GM18907 (cell line): Measurements from ENCODE around the gene PPCDC.
A peak's percentile ranks its signal among the peaks of the same experiment; 100 is the strongest.

Source experiments
- ATAC-seq: cut with Tn5 transposase; IDR thresholded peaks from one replicate; pipeline ENCODE4 v1.9.1; 2021; ENCODE audit warnings: mild to moderate bottlenecking, moderate library complexity; ENCODE audit not compliant: unreplicated experiment

Gene PPCDC

GRCh38 chr15:75043509-75044257, 20.3 kb downstream of the PPCDC start:
- peak; percentile 39 for ATAC-seq

- no peak for ATAC-seq
Observed at GRCh38 chr15:75044258-75044878, 21.0 kb downstream of the PPCDC start.

GRCh38 chr15:75045332-75046015, 22.1 kb downstream of the PPCDC start:
- ATAC-seq = no peak

- no peak for ATAC-seq
Observed at GRCh38 chr15:75048394-75048793, 25.0 kb downstream of the PPCDC start.

GRCh38 chr15:75049392-75049791, 26.0 kb downstream of the PPCDC start:
- no peak for ATAC-seq

- ATAC-seq = no peak
Observed at GRCh38 chr15:75050283-75050682, 26.9 kb downstream of the PPCDC start.

- ATAC-seq = no peak
Observed at GRCh38 chr15:75051191-75051608, 27.8 kb downstream of the PPCDC start.

- no peak for ATAC-seq
Observed at GRCh38 chr15:75051711-75052110, 28.3 kb downstream of the PPCDC start.

- ATAC-seq = no peak
Observed at GRCh38 chr15:75052972-75053747, 29.8 kb downstream of the PPCDC start.

- ATAC-seq = no peak
Observed at GRCh38 chr15:75053748-75054125, 30.3 kb downstream of the PPCDC start.

GRCh38 chr15:75054172-75054897, 30.9 kb downstream of the PPCDC start:
- no peak for ATAC-seq

- no peak for ATAC-seq
Observed at GRCh38 chr15:75056036-75056435, 32.6 kb downstream of the PPCDC start.

GRCh38 chr15:75058127-75058905, 34.9 kb downstream of the PPCDC start:
- no peak for ATAC-seq

- ATAC-seq = no peak
Observed at GRCh38 chr15:75059607-75060006, 36.2 kb downstream of the PPCDC start.

GRCh38 chr15:75061272-75061671, 37.9 kb downstream of the PPCDC start:
- peak; percentile 64 for ATAC-seq

- no peak for ATAC-seq
Observed at GRCh38 chr15:75062706-75063105, 39.3 kb downstream of the PPCDC start.

- ATAC-seq = no peak
Observed at GRCh38 chr15:75063338-75063737, 39.9 kb downstream of the PPCDC start.

- ATAC-seq = no peak
Observed at GRCh38 chr15:75063889-75064288, 40.5 kb downstream of the PPCDC start.

GRCh38 chr15:75064846-75065245, 41.5 kb downstream of the PPCDC start:
- no peak for ATAC-seq

GRCh38 chr15:75065467-75065850, 42.1 kb downstream of the PPCDC start:
- no peak for ATAC-seq
